Renal cortical epithelial cell (primary cell): ENCODE data around the gene DUS2. TPM values are rescaled to one million over a fixed set of nuclear protein-coding genes. Genes with fewer than 3 reads are reported as not detected.
"Not testable (repeated sequence)": the region's sequence is repeated elsewhere in the genome, so short reads cannot be mapped to it uniquely, and the experiment has no call there.

Experiments
- DNase-seq: peaks from one replicate; pipeline ENCODE4 v3.0.0-alpha.2; 2011; ENCODE audit warnings: low read depth
- total RNA-seq: library from RNA; depleted of rRNA; stranded (reverse); fragments of >200 nt; gene quantifications from 2 replicates; pipeline ENCODE4 v1.2.3, GENCODE V29; 2014

The DUS2 gene
- total RNA-seq, result 19.0 and 23.8 TPM in 2 replicates

- peak; percentile 76 for DNase-seq
These were observed at the start of gene DUS2, which contains the start of gene DDX28 for GRCh38 chr16:68022728-68023537. Gene DUS2 (plus strand): TSS chr16:68023284. CDS start chr16:68038024, 14,740 bp downstream. Gene DDX28 (minus strand): TSS chr16:68023232. CDS start chr16:68023202, 30 bp downstream.

GRCh38 chr16:67975321-67976105 lies 47.6 kb upstream of the DUS2 start:
- no peak for DNase-seq

- DNase-seq, result no peak
These were observed 46.9 kb upstream of the DUS2 start for GRCh38 chr16:67976205-67976604.

GRCh38 chr16:67977005-67977404 lies 46.1 kb upstream of the DUS2 start:
- no peak for DNase-seq

GRCh38 chr16:67977469-67978227 lies 45.4 kb upstream of the DUS2 start:
- DNase-seq, result no peak

GRCh38 chr16:67979955-67980678 lies 43.0 kb upstream of the DUS2 start, which contains the start of gene DPEP3:
Gene DPEP3 (minus strand): TSS chr16:67980499. CDS start chr16:67980380, 119 bp downstream.
- DNase-seq, result no peak

- no peak for DNase-seq
These were observed 40.9 kb upstream of the DUS2 start for GRCh38 chr16:67982011-67982696.

GRCh38 chr16:67986949-67987348 lies 36.1 kb upstream of the DUS2 start:
- no peak for DNase-seq

- DNase-seq, result peak; percentile 19
These were observed 35.5 kb upstream of the DUS2 start for GRCh38 chr16:67987460-67988160.

- DNase-seq, result no peak
These were observed 34.4 kb upstream of the DUS2 start for GRCh38 chr16:67988675-67989074.

- no peak for DNase-seq
These were observed 33.6 kb upstream of the DUS2 start for GRCh38 chr16:67989322-67990017.

- no peak for DNase-seq
These were observed 33.1 kb upstream of the DUS2 start for GRCh38 chr16:67990018-67990386.

- no peak for DNase-seq
These were observed 30.4 kb upstream of the DUS2 start for GRCh38 chr16:67992661-67993206.

- peak; percentile 4 for DNase-seq
These were observed 29.7 kb upstream of the DUS2 start for GRCh38 chr16:67993207-67994039.

GRCh38 chr16:67994040-67994408 lies 29.1 kb upstream of the DUS2 start:
- not testable (repeated sequence) for DNase-seq

GRCh38 chr16:67995423-67995822 lies 27.7 kb upstream of the DUS2 start:
- no peak for DNase-seq

GRCh38 chr16:67996666-67997065 lies 26.4 kb upstream of the DUS2 start:
- no peak for DNase-seq

- DNase-seq, result not testable (repeated sequence)
These were observed 24.8 kb upstream of the DUS2 start for GRCh38 chr16:67998231-67998778.
